Hematopoietic multipotent progenitor cell (in vitro differentiated cells): ENCODE measurements around the gene SSH2. TPM values are rescaled to one million over a fixed set of nuclear protein-coding genes. Genes with fewer than 3 reads are reported as not detected.
"Not testable (repeated sequence)": the region's sequence is repeated elsewhere in the genome, so short reads cannot be mapped to it uniquely, and the experiment has no call there.

Experiments used
- DNase-seq, 3 donors: peaks; one replicate each; pipeline ENCODE4 v3.0.0-alpha.2; 2011 to 2015; ENCODE audit warnings: low read depth in 2 of 3, low spot score in 2 of 3
- total RNA-seq: library from RNA; depleted of rRNA; stranded (reverse); fragments of >200 nt; gene quantifications from one replicate; pipeline ENCODE4 v1.2.3, GENCODE V29; 2012

Gene SSH2
- total RNA-seq, 1 donor, result 19.7 TPM

GRCh38 chr17:29789196-29790170 lies 140.5 kb downstream of the SSH2 start:
- DNase-seq, result no peak

DNA sequence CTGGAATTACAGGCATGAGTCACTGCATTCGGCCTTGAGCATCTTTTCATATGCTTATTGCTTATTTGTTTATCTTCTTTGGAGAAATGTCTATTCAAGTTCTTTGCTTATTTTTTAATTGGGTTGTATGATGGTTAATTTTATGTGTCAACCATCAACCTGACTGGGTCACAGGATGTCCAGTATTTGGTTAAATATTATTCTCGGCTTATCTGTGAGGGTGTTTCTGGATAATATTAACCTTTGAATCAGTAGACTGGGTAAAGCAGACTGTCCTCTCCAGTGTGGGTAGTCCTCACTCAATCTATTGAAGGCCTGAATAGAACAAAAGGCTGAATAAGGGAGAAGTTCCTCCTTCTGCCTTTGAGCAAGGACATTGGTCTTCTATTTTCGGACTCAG lies 142.0 kb downstream of the SSH2 start:
- no peak for DNase-seq

GRCh38 chr17:29782917-29783316 lies 147.1 kb downstream of the SSH2 start:
- DNase-seq, result no peak

GRCh38 chr17:29779812-29780190 lies 150.2 kb downstream of the SSH2 start:
- not testable (repeated sequence) for DNase-seq

- DNase-seq, result peak; percentile 63 to 84 (median 82)
These were observed 150.8 kb downstream of the SSH2 start for GRCh38 chr17:29778956-29779811.

DNA sequence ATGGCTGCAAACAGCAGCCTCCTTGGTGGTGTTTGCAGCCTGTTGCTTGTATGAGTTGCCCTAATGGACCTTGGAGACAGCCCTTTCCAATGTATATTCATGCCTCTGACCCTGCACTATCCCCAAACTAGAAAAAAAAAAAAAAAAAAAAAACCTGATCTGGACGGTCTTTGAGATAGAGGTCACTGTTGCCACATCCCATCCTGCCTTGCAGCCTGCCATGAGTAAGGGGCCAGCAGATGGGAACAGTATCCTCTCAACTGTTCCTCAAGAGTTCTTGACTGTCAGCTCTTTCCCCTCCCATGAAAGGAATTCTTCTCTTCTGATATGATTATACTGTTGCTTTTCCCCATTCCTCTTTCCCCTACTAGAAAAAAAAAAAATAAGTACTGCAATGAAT lies 152.4 kb downstream of the SSH2 start:
- no peak for DNase-seq

DNA sequence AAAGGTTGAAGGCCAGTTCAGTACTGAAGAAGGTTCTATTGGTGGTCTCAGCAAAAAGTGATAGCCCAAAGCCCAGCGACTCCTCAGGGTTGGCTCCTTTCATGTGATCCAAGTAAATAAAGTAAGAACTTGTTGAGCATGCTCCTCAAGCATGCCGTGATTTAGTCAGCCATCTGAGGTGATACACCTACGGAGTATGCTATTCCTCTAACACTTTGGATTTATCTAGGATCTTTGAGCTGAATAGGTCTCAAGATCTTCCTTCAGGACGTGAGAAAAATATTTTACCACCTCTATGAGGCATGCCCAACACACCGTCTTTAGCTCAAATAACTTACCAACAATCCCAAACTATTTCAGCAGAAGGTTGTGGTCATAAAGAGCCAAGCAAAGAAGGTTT lies 154.0 kb downstream of the SSH2 start:
- DNase-seq, result no peak

GRCh38 chr17:29772981-29773380 lies 157.0 kb downstream of the SSH2 start:
- no peak for DNase-seq

DNA sequence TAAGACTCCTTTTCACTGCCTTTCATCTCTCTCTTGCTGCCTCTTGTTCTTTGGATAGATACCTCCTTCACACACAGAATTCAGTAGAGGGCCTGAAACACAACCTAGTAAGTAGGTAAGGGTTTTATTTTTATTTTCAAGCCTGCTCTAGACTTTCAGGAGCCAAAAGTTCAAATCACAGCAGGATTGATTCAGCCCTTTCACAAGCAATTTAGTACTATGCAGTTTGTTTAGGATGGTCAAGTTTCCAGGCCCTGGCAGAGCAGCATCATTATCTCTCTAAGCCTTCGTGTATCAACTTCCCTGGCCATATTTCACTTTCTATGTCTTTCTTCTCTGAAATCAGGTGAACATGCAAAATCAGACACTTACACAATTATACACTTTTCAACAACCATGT lies 158.5 kb downstream of the SSH2 start:
- no peak for DNase-seq

GRCh38 chr17:29769225-29769624 lies 160.8 kb downstream of the SSH2 start:
- DNase-seq, result no peak

DNA sequence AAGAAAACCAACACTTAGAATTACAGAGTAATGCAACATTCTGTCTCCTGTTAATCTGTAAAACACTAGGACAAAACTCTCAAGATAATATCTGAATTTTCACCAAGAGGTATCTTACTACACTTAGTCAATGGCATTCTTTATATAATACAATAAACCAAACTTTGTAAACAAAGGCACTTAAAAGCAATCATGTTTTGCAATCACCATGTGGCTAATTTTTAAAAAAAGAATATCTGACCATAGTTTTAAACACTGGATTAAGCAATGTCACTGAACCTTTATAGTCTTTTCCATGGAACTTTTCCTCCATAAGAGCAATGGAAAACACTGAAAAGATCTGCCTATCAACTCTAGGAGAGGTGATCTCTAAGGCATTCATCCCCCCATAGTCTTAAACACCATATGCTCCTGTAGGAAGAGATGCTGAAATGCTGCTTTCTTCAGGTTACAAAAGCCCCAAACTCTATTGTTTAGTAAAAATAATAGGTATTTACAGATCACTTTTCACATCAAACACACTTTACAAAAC lies 163.2 kb downstream of the SSH2 start:
- no peak for DNase-seq

DNA sequence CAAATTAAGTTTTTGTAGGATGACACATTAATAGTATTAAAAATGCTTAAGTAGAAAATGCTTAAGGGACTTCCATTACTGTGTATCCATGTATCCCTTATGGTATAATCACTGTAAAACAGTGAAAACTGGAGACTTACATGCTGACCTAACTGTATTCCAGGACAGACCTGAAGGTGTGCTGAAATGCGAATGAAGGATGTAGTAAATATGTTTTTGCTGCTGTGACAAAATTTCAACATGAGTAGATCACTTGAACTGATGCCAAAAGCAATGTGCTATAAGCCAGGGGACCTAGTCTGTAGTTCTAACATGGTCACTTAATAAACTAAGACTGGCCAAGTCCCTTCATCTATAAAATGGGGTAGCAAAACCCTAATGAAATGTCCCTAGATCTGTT lies 165.3 kb downstream of the SSH2 start:
- no peak for DNase-seq

DNA sequence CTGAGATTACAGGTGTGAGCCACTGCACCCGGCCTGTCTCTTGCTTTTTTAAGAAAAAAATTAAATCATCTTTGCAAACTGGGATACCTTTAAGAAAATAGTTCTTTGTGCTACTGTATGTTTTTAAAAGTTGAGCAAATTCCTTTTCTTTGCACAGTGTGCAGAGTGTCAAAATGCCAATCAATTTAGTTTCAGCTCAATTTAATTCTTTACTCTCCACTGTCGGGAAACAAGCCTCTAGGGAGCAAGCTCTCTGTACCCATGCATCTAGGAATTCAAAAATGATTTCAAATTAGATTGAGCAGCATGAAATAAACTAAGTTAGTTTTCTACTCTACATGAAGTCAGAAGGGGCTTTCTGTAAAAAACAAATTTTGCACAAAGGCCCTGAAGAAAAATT lies 165.8 kb downstream of the SSH2 start:
- DNase-seq, result no peak

- DNase-seq, result no peak
These were observed 166.8 kb downstream of the SSH2 start for GRCh38 chr17:29763273-29763672.

DNA sequence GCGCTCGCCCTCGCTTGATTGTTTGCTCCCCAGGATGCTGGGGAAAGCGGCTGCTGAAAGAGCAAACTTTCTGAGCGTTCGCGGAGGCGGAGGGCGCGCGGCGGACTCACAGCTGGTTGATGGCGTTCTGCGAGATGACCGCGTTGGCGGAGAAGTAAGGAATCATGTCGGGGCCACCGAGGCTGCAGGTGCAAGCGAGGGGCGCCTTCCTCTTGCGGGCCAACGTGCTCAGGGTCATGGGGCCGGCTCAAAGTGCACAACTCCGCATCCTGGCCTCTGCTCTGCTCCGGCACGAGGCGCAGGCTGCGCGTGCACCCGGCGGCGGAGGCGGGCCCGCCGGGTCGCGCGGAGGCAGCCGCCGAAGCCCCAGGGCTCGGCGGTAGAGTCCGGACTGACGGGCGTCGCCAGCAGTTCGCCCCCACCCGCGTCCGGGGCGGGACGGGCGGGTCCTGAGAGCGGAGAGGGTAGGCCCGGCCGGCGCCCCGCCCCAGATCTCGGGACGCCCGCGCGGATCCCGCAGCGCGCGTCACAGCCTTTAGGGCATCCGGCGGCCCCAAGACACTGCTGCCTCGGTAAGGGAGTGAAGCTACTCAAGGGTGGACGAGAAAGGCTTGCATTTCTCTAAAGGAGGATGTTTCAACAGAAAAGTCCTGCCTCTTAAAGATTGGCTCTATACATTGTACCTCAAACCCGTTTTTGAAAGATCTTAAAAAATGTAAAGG lies 168.8 kb downstream of the SSH2 start:
- peak; percentile 85 to 94 (median 94) for DNase-seq

DNA sequence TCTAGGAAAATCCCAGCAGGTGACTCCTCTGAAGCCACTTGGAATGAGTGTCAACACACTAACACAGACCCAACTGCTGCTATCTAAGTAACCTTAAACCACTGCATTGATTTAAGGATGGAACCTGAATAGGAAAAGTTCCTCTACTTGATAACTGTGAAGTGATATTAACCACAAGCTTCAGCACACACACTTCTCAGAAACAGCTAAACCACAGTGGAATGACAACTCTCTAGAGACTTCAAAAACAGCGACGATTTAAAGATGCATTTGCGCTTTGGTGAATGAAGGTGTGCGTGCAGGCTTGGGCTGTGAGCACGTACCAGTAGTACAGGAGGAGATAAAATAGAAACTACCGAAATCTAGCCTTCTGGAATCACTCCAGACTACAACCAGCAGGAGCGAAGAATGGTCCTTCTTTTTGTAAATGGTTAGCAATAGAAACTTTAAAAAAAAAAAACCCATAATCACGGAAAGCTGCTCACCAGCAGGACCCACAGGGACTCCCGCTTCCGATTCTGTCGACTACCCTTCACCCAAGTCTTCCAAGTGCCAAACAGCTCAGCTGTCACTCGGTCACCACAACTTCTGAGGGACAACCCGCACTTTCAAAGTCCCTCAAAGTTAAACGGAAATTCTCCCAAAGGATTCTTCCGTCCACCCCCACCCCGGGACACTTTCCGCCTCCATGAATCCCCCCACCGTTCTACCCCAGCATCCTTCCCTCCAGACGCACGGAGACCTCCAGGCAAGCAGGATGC lies 169.6 kb downstream of the SSH2 start:
- DNase-seq, result peak; percentile 26 to 50 (median 48)

- DNase-seq, result no peak
These were observed 171.8 kb downstream of the SSH2 start for GRCh38 chr17:29758255-29758654.

- peak in 1 of 3 donors; percentile 4 for DNase-seq
These were observed 172.2 kb downstream of the SSH2 start for GRCh38 chr17:29757788-29758187.

DNA sequence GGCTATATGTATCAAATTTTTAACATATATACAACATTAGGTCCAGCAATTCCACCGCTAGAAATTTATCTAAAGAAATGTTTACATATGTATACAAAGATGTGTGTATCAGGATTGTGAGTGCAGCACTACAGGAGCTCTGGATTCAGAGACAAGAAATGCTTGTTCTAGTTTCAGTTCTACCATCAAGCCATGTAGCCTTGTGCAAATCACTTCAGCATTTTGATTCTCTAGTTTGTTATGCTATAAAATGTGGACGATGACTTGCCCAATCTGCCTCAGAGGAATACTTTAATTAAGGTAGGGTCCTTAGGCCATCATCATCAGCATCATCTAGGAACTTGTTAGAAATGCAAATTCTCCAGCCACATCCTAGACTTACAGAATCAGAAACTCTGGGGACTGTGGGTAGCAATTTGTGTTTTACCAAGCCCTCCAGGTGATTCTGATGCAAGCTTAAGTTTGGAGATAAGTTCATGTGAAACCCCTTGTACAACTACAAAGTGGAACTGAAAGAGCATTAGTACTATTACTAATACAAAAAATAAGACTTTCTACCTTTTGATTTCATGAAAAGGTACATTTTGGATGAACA lies 176.1 kb downstream of the SSH2 start:
- DNase-seq, result no peak
